ENCODE data around the gene RAMP3.

- TF ChIP-seq YY1 (IDR thresholded peaks at IDR 0.05; ENCODE audit: low read depth) (no peak), TCF12 (IDR thresholded peaks at IDR 0.05; ENCODE audit: low read depth) (no peak), RAD21 (IDR thresholded peaks at IDR 0.05; ENCODE audit: low read depth) (no peak), USF1 (IDR thresholded peaks at IDR 0.05) (no peak), MAX (IDR thresholded peaks at IDR 0.05) (no peak), EGR1 (IDR thresholded peaks at IDR 0.05) (no peak), TEAD4 (IDR thresholded peaks at IDR 0.05) (no peak), TAF1 (IDR thresholded peaks at IDR 0.05; ENCODE audit: low read depth) (no peak)
Observed at GRCh38 chr7:45145881-45146280, 11.7 kb upstream of the RAMP3 start.
